K562 (cell line): ENCODE measurements around the gene HECA. TPM values are rescaled to one million over a fixed set of nuclear protein-coding genes. Genes with fewer than 3 reads are reported as not detected.

Experiments
- ATAC-seq: fragments of 200-7000 bp; cut with Tn5 transposase; 3 replicates; pipeline ENCODE4 v1.9.1; 2020; ENCODE audit warnings: moderate library complexity
- BruUV-seq: library from RNA; stranded (reverse); fragments of 400-500 nt; replicated peaks from 2 replicates; lab custom pipeline; 2021; lab: Mats Ljungman, UMichigan
- CTCF ChIA-PET: fragments of 300-600 bp; formaldehyde crosslinking; extraction: SDS; loops from one replicate; lab custom pipeline; 2021; ENCODE audit warnings: low intra/inter-chr PET ratio; lab: Yijun Ruan, JAX
- POLR2A ChIA-PET: fragments of 300-600, 350-650 bp; sonication (Branson Sonifier 250); formaldehyde crosslinking; extraction: SDS; loops from one replicate; lab custom pipeline; 2021; ENCODE audit warnings: antibody characterized with exemption, inconsistent platforms; lab: Yijun Ruan, JAX
- DNase-seq, 4 experiments: peaks; one replicate each; pipeline versions ENCODE4 v3.0.0 to v3.0.0-alpha.2; 2011 to 2018; ENCODE audit warnings: low spot score in 3 of 4, mixed read lengths in 3 of 4; ENCODE audit errors: extremely low read depth in 1 of 4
- FAIRE-seq: peaks from 2 replicates; lab custom pipeline; 2011; peaks lifted over from hg19 to GRCh38; lab: Jason Lieb, UNC
- H2AFZ ChIP-seq: 2 replicates; pipeline ENCODE4 v1.6.0; 2011; ENCODE audit warnings: low read depth, low read length, control low read depth, inconsistent platforms
- H3K27ac ChIP-seq: fragments of 200-600 bp; 3 replicates; pipeline ENCODE4 v1.8.0; 2011; ENCODE audit warnings: low read depth, mild to moderate bottlenecking, control low read depth, inconsistent platforms, low read length, moderate library complexity, mixed read lengths; ENCODE audit errors: extremely low read depth
- H3K27me3 ChIP-seq, 2 experiments: fragments of 300-600 bp in 1 of 2; 2 replicates in 1 of 2; 3 replicates in 1 of 2; pipeline versions ENCODE4 v1.6.0 to v1.8.0; 2011; ENCODE audit warnings: inconsistent platforms in 2 of 2, low read length in 2 of 2, mild to moderate bottlenecking in 1 of 2, mixed read lengths in 1 of 2, moderate library complexity in 1 of 2; ENCODE audit not compliant: control insufficient read depth in 2 of 2, insufficient read depth in 2 of 2
- H3K36me3 ChIP-seq: fragments of 300-600 bp; 3 replicates; pipeline ENCODE4 v1.8.0; 2011; ENCODE audit warnings: mild to moderate bottlenecking, low read length, inconsistent platforms; ENCODE audit not compliant: control insufficient read depth, insufficient read depth
- H3K4me1 ChIP-seq, 2 experiments: fragments of 200-600 bp in 1 of 2; replicated peaks in 1 of 2; 2 replicates in 1 of 2; 3 replicates in 1 of 2; pipeline versions ENCODE4 v1.5.1 to v1.8.0; 2011; ENCODE audit warnings: inconsistent platforms in 2 of 2, low read length in 2 of 2, mild to moderate bottlenecking in 1 of 2, mixed read lengths in 1 of 2, moderate library complexity in 1 of 2; ENCODE audit not compliant: control insufficient read depth in 2 of 2, insufficient read depth in 2 of 2
- H3K4me2 ChIP-seq: 2 replicates; pipeline ENCODE4 v1.6.1; 2011; ENCODE audit warnings: low read length, control low read depth, inconsistent platforms, mixed read lengths; ENCODE audit not compliant: insufficient read depth
- H3K4me3 ChIP-seq: fragments of 200-600 bp; sonication (generic), shearing (Covaris generic); 2 replicates; pipeline ENCODE4 v1.5.1; 2016; ENCODE audit warnings: control low read depth, inconsistent platforms
- H3K79me2 ChIP-seq: fragments of 200-600 bp; 3 replicates; pipeline ENCODE4 v1.8.0; 2011; ENCODE audit warnings: low read length, inconsistent platforms; ENCODE audit not compliant: control insufficient read depth, insufficient read depth
- H3K9ac ChIP-seq, 2 experiments: 2 replicates each; pipeline versions ENCODE4 v1.6.0 to v1.6.1; 2011; ENCODE audit warnings: low read depth in 2 of 2, low read length in 2 of 2, control low read depth in 1 of 2, inconsistent platforms in 1 of 2, mild to moderate bottlenecking in 1 of 2, mixed read lengths in 1 of 2; ENCODE audit not compliant: insufficient read depth in 1 of 2
- H3K9me1 ChIP-seq: one replicate; pipeline ENCODE4 v1.6.0; 2011; ENCODE audit warnings: inconsistent platforms, mild to moderate bottlenecking, low read length, moderate library complexity; ENCODE audit not compliant: control insufficient read depth, insufficient read depth
- H3K9me3 ChIP-seq: replicated peaks from 2 replicates; pipeline ENCODE4 v1.5.1; 2011; ENCODE audit warnings: low read depth, low read length, inconsistent platforms; ENCODE audit not compliant: control insufficient read depth, insufficient read depth
- H4K20me1 ChIP-seq: replicated peaks from 2 replicates; pipeline ENCODE4 v1.6.1; 2011; ENCODE audit warnings: low read length, inconsistent platforms, mixed read lengths; ENCODE audit not compliant: control insufficient read depth, insufficient read depth
- BRF1 ChIP-seq: IDR thresholded peaks from 3 replicates; pipeline ENCODE4 v1.6.1; 2011; ENCODE audit warnings: borderline replicate concordance, mild to moderate bottlenecking; ENCODE audit not compliant: insufficient read length; ENCODE audit errors: extremely low read depth
- CEBPB ChIP-seq: fragments of 450-650 bp; IDR thresholded peaks from 2 replicates; pipeline ENCODE4 v1.6.1; 2016; ENCODE audit warnings: missing genetic modification characterization, missing compliant biosample characterization
- CSDE1 ChIP-seq, 2 experiments: fragments of 450-650 bp; IDR thresholded peaks; 2 replicates each; pipeline ENCODE4 v1.6.1; 2016; ENCODE audit warnings: mild to moderate bottlenecking in 1 of 2
- CTBP1 ChIP-seq: fragments of 450-650 bp; IDR thresholded peaks from 2 replicates; pipeline ENCODE4 v1.6.1; 2016; ENCODE audit warnings: borderline replicate concordance
- DLX4 ChIP-seq: fragments of 250-450 bp; sonication (Bioruptor Pico); IDR thresholded peaks from 2 replicates; pipeline ENCODE4 v1.6.1; 2021; ENCODE audit warnings: mild to moderate bottlenecking
- ELF1 ChIP-seq: fragments of 200-800 bp; sonication (Bioruptor generic); IDR thresholded peaks from 2 replicates; pipeline ENCODE4 v1.6.1; 2016; ENCODE audit warnings: missing genetic modification characterization, missing compliant biosample characterization
- ETV1 ChIP-seq: fragments of 450-650 bp; conservative IDR thresholded peaks from 2 replicates; pipeline ENCODE4 v1.6.1; 2016; ENCODE audit warnings: missing genetic modification characterization, control low read depth, low read depth, missing compliant biosample characterization
- FOXO4 ChIP-seq: fragments of 450-650 bp; formaldehyde crosslinking; IDR thresholded peaks from 2 replicates; pipeline ENCODE4 v1.4.0; 2020; ENCODE audit warnings: mild to moderate bottlenecking, moderate library complexity
- HIVEP1 ChIP-seq: fragments of 250-450 bp; sonication (Bioruptor Pico); IDR thresholded peaks from 2 replicates; pipeline ENCODE4 v1.4.0; 2020; ENCODE audit warnings: mild to moderate bottlenecking
- MTA2 ChIP-seq: fragments of 450-650 bp; IDR thresholded peaks from 2 replicates; pipeline ENCODE4 v1.6.1; 2016; ENCODE audit warnings: low read depth
- NCOA2 ChIP-seq, 2 experiments: fragments of 450-650 bp; IDR thresholded peaks; 2 replicates each; pipeline ENCODE4 v1.6.1; 2018; ENCODE audit warnings: mild to moderate bottlenecking in 2 of 2, moderate library complexity in 1 of 2; ENCODE audit not compliant: partially characterized antibody in 2 of 2
- NR1H2 ChIP-seq: sonication (generic); formaldehyde crosslinking; IDR thresholded peaks from 2 replicates; pipeline ENCODE4 v1.4.0; 2020; ENCODE audit warnings: mild to moderate bottlenecking, missing genetic modification reagents
- OTX1 ChIP-seq: fragments of 450-650 bp; formaldehyde crosslinking; IDR thresholded peaks from 2 replicates; pipeline ENCODE4 v1.4.0; 2022; ENCODE audit warnings: mild to moderate bottlenecking
- SMC3 ChIP-seq: conservative IDR thresholded peaks from 2 replicates; pipeline ENCODE4 v1.6.1; 2011; ENCODE audit warnings: low read depth, low read length, improper control_type of control experiment; ENCODE audit not compliant: insufficient read depth
- STAG1 ChIP-seq: sonication (generic); formaldehyde crosslinking; IDR thresholded peaks from 2 replicates; pipeline ENCODE4 v1.5.0; 2020; ENCODE audit warnings: missing genetic modification reagents, borderline replicate concordance
- TAF9B ChIP-seq: fragments of 450-650 bp; IDR thresholded peaks from 2 replicates; pipeline ENCODE4 v1.6.1; 2018; ENCODE audit warnings: mild to moderate bottlenecking; ENCODE audit not compliant: partially characterized antibody
- ZBTB2 ChIP-seq: fragments of 450-650 bp; IDR thresholded peaks from 2 replicates; pipeline ENCODE4 v1.6.1; 2016; ENCODE audit warnings: antibody characterized with exemption
- ZFP30 ChIP-seq: fragments of 250-450 bp; sonication (Bioruptor Pico); IDR thresholded peaks from 2 replicates; pipeline ENCODE4 v1.8.0; 2022; ENCODE audit warnings: moderate library complexity, mild to moderate bottlenecking, inconsistent platforms, borderline replicate concordance
- ZNF212 ChIP-seq: fragments of 450-650 bp; formaldehyde crosslinking; IDR thresholded peaks from 2 replicates; pipeline ENCODE4 v1.4.0; 2020; ENCODE audit warnings: mild to moderate bottlenecking
- ZNF707 ChIP-seq: fragments of 250-450 bp; sonication (Bioruptor Pico); conservative IDR thresholded peaks from 2 replicates; pipeline ENCODE4 v1.8.0; 2022; ENCODE audit warnings: inconsistent platforms, mild to moderate bottlenecking, moderate library complexity
- WGBS: fragments of 100-300 bp; shearing (Covaris generic); methylation state at CpG from one replicate; pipeline ENCODE4 v1.1.6; 2016; ENCODE audit warnings: low coverage, mixed read lengths; ENCODE audit not compliant: insufficient coverage; ENCODE audit errors: missing lambda C conversion rate; 5-methylcytosine and 5-hydroxymethylcytosine counted together
- in situ Hi-C: fragments of 300-500 bp; cut with MboI; formaldehyde crosslinking; loops from 4 replicates; pipeline ENCODE4 v1.15.0; 2018; ENCODE audit warnings: inconsistent platforms, mixed read lengths
- intact Hi-C: fragments of 100-400 bp; cut with micrococcal nuclease; formaldehyde crosslinking; loops from 2 replicates; pipeline ENCODE4 v1.14.2; 2022
- polyA plus RNA-seq, 8 experiments: library from polyadenylated mRNA; depleted of rRNA in 4 of 8; stranded (reverse) in 5 of 8; unstranded in 3 of 8; fragments of >200 nt; fragmentation: Nextera tagmentation in 2 of 8; fragmentation: Illumina TruSeq in 1 of 8; extraction: Ambion mirVana in 2 of 8; extraction: Trizol in 1 of 8; gene quantifications; 2 replicates each; pipeline versions ENCODE4 v1.2.1 to v1.2.3, GENCODE V29; 2011 to 2014; ENCODE audit warnings: inconsistent platforms in 1 of 8, missing spikeins in 1 of 8
- total RNA-seq, 7 experiments: library from RNA; depleted of rRNA in 6 of 7; stranded (reverse); fragments of >200 nt in 6 of 7; fragmentation: Illumina TruSeq in 2 of 7; extraction: Trizol in 2 of 7; gene quantifications; 2 replicates each; pipeline versions ENCODE4 v1.2.1 to v1.2.3, GENCODE V29; 2011 to 2021; ENCODE audit warnings: low replicate concordance in 1 of 7

HECA gene
- total and polyA plus RNA-seq, 9 of the 15 experiments (the other 6 are each of a cell fraction or from before 2014, with no cell fraction given), result 0.31 to 2.3 (median 1.1) TPM

- H3K9ac ChIP-seq, result no peak overlapping the region
- H4K20me1 ChIP-seq, result no peaks in the 10 kb centered on the region
- CTCF ChIA-PET, result interaction anchor here (0.6 kb wide), 1 partner anchor 944 kb away, joined by 3 read pairs; no protein-coding TSS in a partner anchor
- no peak overlapping the region for H3K4me2 ChIP-seq
- H3K79me2 ChIP-seq, result no peaks in the 10 kb centered on the region
- no peaks in the 10 kb centered on the region; a peak in 1 of 5 replicates for H3K4me1 ChIP-seq
- WGBS, result 7% methylated on average over 8 of the region's 8 CpGs
- in situ Hi-C loops, result loop anchor here (10.0 kb wide), 1 partner anchor 230 kb away; no protein-coding TSS in a partner anchor
- H3K36me3 ChIP-seq, result no peaks in the 10 kb centered on the region
- ATAC-seq (peak; percentile 98), FAIRE-seq (peak; percentile 84), DNase-seq (peak; percentile 32 to 64 (median 48))
- intact Hi-C loops, result loop anchor here (1.0 kb wide), 1 partner anchor 239 kb away; no protein-coding TSS in a partner anchor
- H3K27me3 ChIP-seq, result peaks cover 4 to 5% of the 10 kb centered on the region in 2 experiments; a peak in 3 of 5 replicates
- H2AFZ ChIP-seq, result peak overlapping the region; percentile 7; the same call in 1 of the 2 replicates
- POLR2A ChIA-PET, result interaction anchor here (1.2 kb wide), 1 partner anchor 18 kb away, joined by 3 read pairs; no protein-coding TSS in a partner anchor
- BruUV-seq, result no TSS peak
- H3K9me3 ChIP-seq, result no peaks in the 10 kb centered on the region
- H3K9me1 ChIP-seq, result no peaks in the 10 kb centered on the region
- no peak overlapping the region for H3K27ac ChIP-seq
- H3K4me3 ChIP-seq, result no peak overlapping the region
- TF ChIP-seq NR1H2 (no peak), NCOA2 (IDR thresholded peaks at IDR 0.05; ENCODE audit: partially characterized antibody in 2 of 2) (no peak), STAG1 (CRISPR knock-in tag) (peak; percentile 12; the same call in 1 of the 2 replicates), CEBPB (peak; percentile 59), ELF1 (tag) (peak; percentile 47; the same call in 1 of the 2 replicates), CSDE1 (IDR thresholded peaks at IDR 0.05) (no peak), ZFP30 (no peak), ZNF212 (CRISPR knock-in tag) (no peak), CTBP1 (peak; percentile 24; the same call in 1 of the 2 replicates), BRF1 (no peak), ZBTB2 (no peak), TAF9B (no peak), OTX1 (CRISPR knock-in tag) (no peak), ZNF707 (CRISPR knock-in tag) (peak; percentile 86), DLX4 (CRISPR knock-in tag) (no peak), SMC3 (peak; percentile 66), HIVEP1 (CRISPR knock-in tag) (no peak), FOXO4 (CRISPR knock-in tag) (no peak), ETV1 (peak; percentile 68; the same call in 1 of the 2 replicates), MTA2 (no peak)
Measured at GRCh38 chr6:139124887-139125672, 9.8 kb upstream of the HECA start.
